ENCODE results near the gene SLC17A9.

Gene SLC17A9

GRCh38 chr20:62938105-62938888, 14.2 kb upstream of the SLC17A9 start, which contains the start of gene GID8:
Gene GID8, plus strand, starts transcription at chr20:62938147. Its CDS starts 3,356 bp downstream, at chr20:62941503.
- DNase-seq: peak; percentile 35

GRCh38 chr20:62940875-62941274, 11.6 kb upstream of the SLC17A9 start:
- DNase-seq: no peak

- no peak for DNase-seq
Measured at GRCh38 chr20:62941792-62942191, 10.7 kb upstream of the SLC17A9 start.

GRCh38 chr20:62942456-62942855, 10.1 kb upstream of the SLC17A9 start:
- DNase-seq: no peak

- DNase-seq: no peak
Measured at GRCh38 chr20:62943396-62943795, 9.1 kb upstream of the SLC17A9 start.

GRCh38 chr20:62944184-62944583, 8.3 kb upstream of the SLC17A9 start:
- DNase-seq: no peak

- no peak for DNase-seq
Measured at GRCh38 chr20:62944746-62945145, 7.8 kb upstream of the SLC17A9 start.

GRCh38 chr20:62945771-62946339, 6.7 kb upstream of the SLC17A9 start:
- DNase-seq: no peak

GRCh38 chr20:62946918-62947317, 5.6 kb upstream of the SLC17A9 start:
- DNase-seq: no peak

- no peak for DNase-seq
Measured at GRCh38 chr20:62947532-62948300, 4.8 kb upstream of the SLC17A9 start.

GRCh38 chr20:62949153-62949821, 3.2 kb upstream of the SLC17A9 start:
- DNase-seq: no peak

- no peak for DNase-seq
Measured at GRCh38 chr20:62949962-62950361, 2.5 kb upstream of the SLC17A9 start.

- DNase-seq: no peak
Measured at GRCh38 chr20:62950741-62951140, 1.8 kb upstream of the SLC17A9 start.

- DNase-seq: no peak
Measured at GRCh38 chr20:62951143-62951895, 1.2 kb upstream of the SLC17A9 start.

- DNase-seq: no peak
Measured at GRCh38 chr20:62951896-62952372, 575 bp upstream of the SLC17A9 start.

GRCh38 chr20:62952968-62953838, 694 bp downstream of the SLC17A9 start:
- no peak for DNase-seq

GRCh38 chr20:62953839-62954703, 1.6 kb downstream of the SLC17A9 start:
- DNase-seq: peak; percentile 47

- no peak for DNase-seq
Measured at GRCh38 chr20:62955519-62956386, 3.2 kb downstream of the SLC17A9 start.
